Caco-2 (cell line): ENCODE results near the gene SARDH. TPM values are rescaled to one million over a fixed set of nuclear protein-coding genes. Genes with fewer than 3 reads are reported as not detected.

ENCODE experiments used
- BruUV-seq: library from RNA; stranded (reverse); fragments of 400-500 nt; replicated peaks from 2 replicates; lab custom pipeline; 2021; lab: Mats Ljungman, UMichigan
- CTCF ChIA-PET: fragments of 300-600 bp; sonication (Branson Sonifier 250); formaldehyde crosslinking; loops from one replicate; lab custom pipeline; 2022; ENCODE audit warnings: antibody characterized with exemption; lab: Charles Lee
- POLR2A ChIA-PET: fragments of 300-600 bp; sonication (Branson Sonifier 250); formaldehyde crosslinking; loops from one replicate; lab custom pipeline; 2022; ENCODE audit warnings: antibody characterized with exemption; lab: Charles Lee
- DNase-seq, 2 experiments: peaks; one replicate each; pipeline versions ENCODE4 v3.0.0 to v3.0.0-alpha.2; 2020 to 2022
- H3K27me3 ChIP-seq: replicated peaks from 2 replicates; pipeline ENCODE4 v1.6.0; 2011; ENCODE audit warnings: low read length; ENCODE audit not compliant: control insufficient read depth, insufficient read depth
- H3K36me3 ChIP-seq: 2 replicates; pipeline ENCODE4 v1.5.1; 2011; ENCODE audit warnings: low read length; ENCODE audit not compliant: control insufficient read depth, insufficient read depth
- H3K4me1 ChIP-seq: fragments of 250-450 bp; sonication (Bioruptor Pico); 2 replicates; pipeline ENCODE4 v1.5.1; 2020; ENCODE audit warnings: mild to moderate bottlenecking
- H3K4me3 ChIP-seq: 2 replicates; pipeline ENCODE4 v1.5.1; 2011; ENCODE audit warnings: low read depth, mild to moderate bottlenecking, control low read depth, low read length
- H3K9me3 ChIP-seq: fragments of 250-450 bp; sonication (Bioruptor Pico); 2 replicates; pipeline ENCODE4 v1.5.1; 2020; ENCODE audit warnings: mild to moderate bottlenecking, moderate library complexity
- H3K27ac Mint-ChIP-seq: one replicate; pipeline ENCODE4 v1.8.0; 2022; ENCODE audit warnings: mixed read lengths; ENCODE audit not compliant: unreplicated experiment
- H3K27me3 Mint-ChIP-seq: one replicate; pipeline ENCODE4 v1.8.0; 2022; ENCODE audit warnings: mixed read lengths; ENCODE audit not compliant: insufficient read depth, unreplicated experiment
- H3K36me3 Mint-ChIP-seq: one replicate; pipeline ENCODE4 v1.8.0; 2022; ENCODE audit warnings: mild to moderate bottlenecking, mixed read lengths; ENCODE audit not compliant: insufficient read depth, unreplicated experiment
- H3K4me1 Mint-ChIP-seq: one replicate; pipeline ENCODE4 v1.8.0; 2022; ENCODE audit warnings: low read depth, mixed read lengths; ENCODE audit not compliant: unreplicated experiment
- H3K4me3 Mint-ChIP-seq: one replicate; pipeline ENCODE4 v1.8.0; 2022; ENCODE audit warnings: mild to moderate bottlenecking, moderate library complexity, mixed read lengths; ENCODE audit not compliant: unreplicated experiment
- H3K9me3 Mint-ChIP-seq: one replicate; pipeline ENCODE4 v1.8.0; 2022; ENCODE audit warnings: mixed read lengths; ENCODE audit not compliant: unreplicated experiment
- CTCF ChIP-seq, 2 experiments: fragments of 200-600 bp in 1 of 2; IDR thresholded peaks; 1 replicate in 1 of 2; 2 replicates in 1 of 2; pipeline versions ENCODE4 v1.5.1 to v1.8.0; 2011 to 2022; ENCODE audit warnings: antibody characterized with exemption in 1 of 2, control low read depth in 1 of 2, inconsistent platforms in 1 of 2, low read depth in 1 of 2, low read length in 1 of 2, mild to moderate bottlenecking in 1 of 2, moderate library complexity in 1 of 2; ENCODE audit not compliant: insufficient read depth in 1 of 2, severe bottlenecking in 1 of 2, unreplicated experiment in 1 of 2
- intact Hi-C: fragments of 100-400 bp; cut with micrococcal nuclease; formaldehyde crosslinking; loops from one replicate; pipeline ENCODE4 v1.10.0; 2022; ENCODE audit not compliant: unreplicated experiment
- total RNA-seq: library from RNA; stranded (reverse); gene quantifications from 2 replicates; pipeline ENCODE4 v1.2.3, GENCODE V29; 2022

Gene SARDH
- total RNA-seq, 1 experiment from 2014 or later = 0.36 TPM

DNA sequence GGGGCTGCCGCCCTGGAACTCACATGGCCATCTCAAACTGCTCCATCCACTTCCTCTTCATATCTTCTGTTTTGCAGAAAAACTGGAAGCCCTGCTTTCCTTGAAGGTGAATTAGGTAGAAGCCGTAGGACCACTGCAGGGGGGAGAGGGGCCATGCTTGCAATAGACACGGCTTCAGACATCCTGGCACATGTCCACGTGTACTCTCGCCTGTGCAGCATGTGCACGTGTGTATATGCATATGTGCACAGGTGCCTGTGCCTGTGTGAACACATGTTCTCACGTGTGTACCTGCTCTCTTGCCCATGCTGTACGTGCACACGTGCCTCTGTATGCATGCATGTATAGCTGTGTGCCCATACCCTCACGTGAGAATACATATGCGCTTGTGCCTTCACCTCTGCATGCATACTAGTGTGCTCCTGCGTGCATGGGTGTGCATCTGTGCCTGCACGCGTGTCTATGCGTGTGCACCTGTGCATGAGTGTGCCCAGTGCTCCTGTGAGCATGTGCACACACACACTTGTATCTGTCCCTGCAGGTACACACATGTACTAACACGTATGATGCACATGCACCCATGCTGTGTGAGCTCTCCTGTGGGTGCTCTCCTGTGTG is 47.7 kb upstream of the SARDH start:
- Histone ChIP-seq H3K4me1 (peaks cover 9% of the 10 kb centered on the region), H3K9me3 (no peaks in the 10 kb centered on the region), H3K36me3 (peaks cover 3% of the 10 kb centered on the region), H3K27me3 (no peaks in the 10 kb centered on the region), H3K4me3 (no peak overlapping the region)
- Mint-ChIP-seq H3K36me3 (peaks cover 49% of the 10 kb centered on the region), H3K4me3 (no peak overlapping the region), H3K9me3 (no peaks in the 10 kb centered on the region), H3K27ac (no peak overlapping the region), H3K27me3 (no peaks in the 10 kb centered on the region), H3K4me1 (no peaks in the 10 kb centered on the region)
- no TSS peak for BruUV-seq
- POLR2A ChIA-PET = no interaction called here
- no peak for DNase-seq
- TF ChIP-seq CTCF (IDR thresholded peaks at IDR 0.05; ENCODE audit: insufficient read depth in 1 of 2, low read depth in 1 of 2, low read length in 1 of 2, severe bottlenecking in 1 of 2, unreplicated experiment in 1 of 2) = no peak
- CTCF ChIA-PET = no interaction called here
- intact Hi-C loops = no loop called here

- ChIA-PET CTCF (no interaction called here), POLR2A (no interaction called here)
- H3K27me3 Mint-ChIP-seq = no peaks in the 10 kb centered on the region
- no TSS peak for BruUV-seq
- no peak overlapping the region for H3K4me3 Mint-ChIP-seq
- TF ChIP-seq CTCF (IDR thresholded peaks at IDR 0.05; ENCODE audit: insufficient read depth in 1 of 2, low read depth in 1 of 2, low read length in 1 of 2, severe bottlenecking in 1 of 2, unreplicated experiment in 1 of 2) = no peak
- Histone ChIP-seq H3K9me3 (no peaks in the 10 kb centered on the region), H3K27me3 (no peaks in the 10 kb centered on the region), H3K4me3 (no peak overlapping the region), H3K36me3 (peaks cover 3% of the 10 kb centered on the region), H3K4me1 (peaks cover 9% of the 10 kb centered on the region)
- no peak overlapping the region for H3K27ac Mint-ChIP-seq
- intact Hi-C loops = no loop called here
- DNase-seq = no peak
- no peaks in the 10 kb centered on the region for H3K4me1 Mint-ChIP-seq
- peaks cover 46% of the 10 kb centered on the region for H3K36me3 Mint-ChIP-seq
- no peaks in the 10 kb centered on the region for H3K9me3 Mint-ChIP-seq
Observed at GRCh38 chr9:133784731-133785561, 46.8 kb upstream of the SARDH start.

DNA sequence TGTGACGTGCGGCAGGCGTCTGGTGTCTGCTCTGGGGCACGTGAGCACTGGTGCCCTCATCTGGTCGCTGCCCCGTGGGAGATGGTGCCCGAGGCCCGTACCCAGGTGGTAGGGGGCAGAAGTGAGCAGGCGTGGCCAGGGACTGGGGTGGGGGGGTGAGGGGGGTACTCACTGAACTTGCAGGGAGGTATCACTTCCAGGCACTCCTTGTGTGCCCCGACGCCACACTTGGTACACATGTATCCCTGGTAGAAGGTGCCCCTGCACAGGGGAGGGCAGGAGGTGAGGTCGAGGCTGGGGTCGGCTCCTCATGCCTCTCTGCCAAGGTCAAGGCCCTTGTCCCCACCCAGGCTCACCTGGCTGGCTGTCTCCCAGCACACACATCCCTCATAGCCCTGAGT is 45.2 kb upstream of the SARDH start:
- Histone ChIP-seq H3K9me3 (no peaks in the 10 kb centered on the region), H3K4me3 (no peak overlapping the region), H3K27me3 (no peaks in the 10 kb centered on the region), H3K4me1 (peaks cover 9% of the 10 kb centered on the region), H3K36me3 (peaks cover 8% of the 10 kb centered on the region)
- TF ChIP-seq CTCF (IDR thresholded peaks at IDR 0.05; ENCODE audit: insufficient read depth in 1 of 2, low read depth in 1 of 2, low read length in 1 of 2, severe bottlenecking in 1 of 2, unreplicated experiment in 1 of 2) = no peak
- Mint-ChIP-seq H3K4me1 (no peaks in the 10 kb centered on the region), H3K9me3 (no peaks in the 10 kb centered on the region), H3K27me3 (no peaks in the 10 kb centered on the region), H3K36me3 (peaks cover 45% of the 10 kb centered on the region), H3K27ac (no peak overlapping the region), H3K4me3 (no peak overlapping the region)
- intact Hi-C loops = no loop called here
- ChIA-PET POLR2A (no interaction called here), CTCF (interaction anchor here (1.2 to 2.7 kb wide), 3 partner anchors 41 to 211 kb away, joined by 5 to 31 read pairs (median 10); no protein-coding TSS in a partner anchor)
- no TSS peak for BruUV-seq
- no peak for DNase-seq
